ENCODE results near the gene SLC6A3.
A peak's percentile ranks its signal among the peaks of the same experiment; 100 is the strongest.
"Not testable (repeated sequence)": the region's sequence is repeated elsewhere in the genome, so short reads cannot be mapped to it uniquely, and the experiment has no call there.

Gene SLC6A3

DNA sequence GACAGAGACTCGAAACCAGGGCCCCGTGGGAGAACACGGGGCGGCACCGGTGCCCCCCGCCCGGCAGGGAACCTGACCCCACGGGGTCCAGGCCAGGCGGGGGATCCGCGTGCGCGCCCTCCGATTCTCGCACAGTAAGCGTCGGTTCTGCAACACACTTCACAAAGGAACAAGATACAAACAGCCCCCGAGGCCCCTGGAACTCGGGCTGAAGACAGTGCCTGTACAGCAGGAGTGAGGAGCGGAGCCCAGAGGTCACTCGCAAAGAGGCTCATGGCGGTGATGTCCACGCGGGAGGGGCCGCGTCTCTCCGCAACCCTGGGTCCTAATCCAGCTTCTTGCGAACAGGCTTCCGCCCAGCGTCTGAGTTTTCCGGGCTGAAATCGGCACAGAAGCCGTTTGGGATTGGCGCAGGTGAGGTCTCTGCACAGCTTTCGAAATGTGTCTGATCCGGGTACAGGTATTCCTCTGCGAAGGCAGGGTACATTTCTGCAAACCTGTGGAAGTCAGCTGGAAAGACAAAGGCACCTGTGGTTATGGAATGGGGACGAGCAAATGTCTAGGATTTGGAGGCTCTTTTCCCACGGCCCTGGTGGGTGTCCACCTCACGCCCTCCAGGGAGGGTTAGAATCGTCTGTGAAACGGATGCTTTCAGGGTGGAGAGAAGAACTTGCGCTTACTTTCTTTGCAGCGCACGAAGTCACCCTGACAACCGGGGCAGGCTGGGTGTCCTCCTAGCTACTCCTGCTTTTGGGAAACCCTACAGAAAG lies 18.3 kb upstream of the SLC6A3 start:
- no peak for DNase-seq

DNA sequence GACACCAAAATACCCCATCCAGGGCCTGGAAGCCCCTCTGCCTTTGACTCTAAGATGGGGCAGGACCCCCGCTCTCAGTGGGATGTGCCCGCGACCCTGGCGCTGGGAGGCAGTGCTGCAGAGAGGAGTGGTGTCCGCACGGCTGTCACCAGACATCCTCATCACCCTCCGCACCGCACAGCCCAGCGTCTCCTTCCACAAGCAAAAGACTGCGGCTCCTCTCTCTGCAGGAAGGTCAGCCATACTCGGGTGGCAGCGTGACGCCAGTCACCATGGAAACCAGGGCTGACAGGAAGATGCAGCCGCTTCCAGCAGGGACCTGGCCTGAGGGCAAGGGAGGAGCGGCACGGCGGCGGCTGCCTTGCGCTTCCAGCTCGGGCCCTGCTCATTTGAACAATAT lies 17.1 kb upstream of the SLC6A3 start:
- no peak for DNase-seq

DNA sequence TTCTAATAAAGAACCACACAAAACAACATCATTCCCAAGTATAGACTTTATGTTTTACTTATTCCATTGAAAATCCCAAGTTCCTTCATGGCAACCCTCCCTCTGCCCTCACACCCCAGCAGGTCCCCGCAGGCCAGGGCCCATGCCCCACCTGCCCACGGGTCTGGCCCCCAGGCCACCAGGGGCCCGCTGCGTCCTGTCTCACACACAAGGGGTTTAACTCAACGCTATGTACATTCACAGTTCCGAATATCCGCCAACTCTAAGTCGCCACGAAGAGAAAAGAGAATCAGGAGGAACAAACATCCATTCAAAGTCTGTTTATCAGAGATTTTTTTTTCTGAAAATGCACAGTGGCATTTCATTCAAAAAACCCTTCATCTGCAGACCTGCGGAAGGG lies 16.2 kb upstream of the SLC6A3 start:
- DNase-seq = no peak

DNA sequence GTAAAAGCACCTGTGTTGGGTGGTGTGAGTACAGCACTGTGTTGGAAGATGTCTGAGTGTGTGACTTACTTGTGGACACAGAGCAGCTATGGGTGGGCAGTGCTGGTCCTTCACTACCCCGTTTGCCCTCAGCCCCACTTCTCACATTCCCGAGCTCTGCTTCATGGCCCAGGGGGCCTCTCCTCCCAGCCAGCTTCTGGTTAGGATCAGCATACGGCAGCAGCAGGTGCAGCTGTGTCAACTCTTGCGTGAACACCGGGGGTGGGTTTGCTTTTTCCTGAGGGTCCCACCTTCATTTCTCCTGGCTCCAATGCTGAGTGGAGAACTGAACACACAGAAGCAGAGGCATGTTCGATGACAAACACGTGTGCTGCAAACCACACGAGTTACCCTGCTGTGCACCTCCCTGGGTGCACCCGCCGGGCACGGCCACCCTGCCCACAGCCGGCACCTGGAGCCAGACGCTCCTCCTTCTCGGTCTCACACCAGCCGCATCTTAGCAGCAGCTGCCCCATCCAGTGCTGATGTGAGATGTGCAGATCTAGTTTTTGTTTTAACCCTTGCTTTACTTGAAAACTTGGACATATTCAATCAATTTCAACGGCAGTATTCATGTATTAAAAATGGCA lies 14.9 kb upstream of the SLC6A3 start:
- no peak for DNase-seq

DNA sequence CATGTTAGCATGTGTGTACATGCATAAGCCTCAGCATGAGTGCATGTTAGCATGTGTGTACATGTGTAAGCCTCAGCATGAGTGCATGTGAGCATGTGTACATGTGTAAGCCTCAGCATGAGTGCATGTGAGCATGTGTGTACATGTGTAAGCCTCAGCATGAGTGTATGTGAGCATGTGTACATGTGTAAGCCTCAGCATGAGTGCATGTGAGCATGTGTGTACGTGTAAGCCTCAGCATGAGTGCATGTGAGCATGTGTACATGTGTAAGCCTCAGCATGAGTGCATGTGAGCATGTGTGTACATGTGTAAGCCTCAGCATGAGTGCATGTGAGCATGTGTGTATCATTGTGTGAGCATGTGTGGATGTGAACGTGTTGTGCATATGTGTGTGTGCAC lies 14.2 kb upstream of the SLC6A3 start:
- not testable (repeated sequence) for DNase-seq

DNA sequence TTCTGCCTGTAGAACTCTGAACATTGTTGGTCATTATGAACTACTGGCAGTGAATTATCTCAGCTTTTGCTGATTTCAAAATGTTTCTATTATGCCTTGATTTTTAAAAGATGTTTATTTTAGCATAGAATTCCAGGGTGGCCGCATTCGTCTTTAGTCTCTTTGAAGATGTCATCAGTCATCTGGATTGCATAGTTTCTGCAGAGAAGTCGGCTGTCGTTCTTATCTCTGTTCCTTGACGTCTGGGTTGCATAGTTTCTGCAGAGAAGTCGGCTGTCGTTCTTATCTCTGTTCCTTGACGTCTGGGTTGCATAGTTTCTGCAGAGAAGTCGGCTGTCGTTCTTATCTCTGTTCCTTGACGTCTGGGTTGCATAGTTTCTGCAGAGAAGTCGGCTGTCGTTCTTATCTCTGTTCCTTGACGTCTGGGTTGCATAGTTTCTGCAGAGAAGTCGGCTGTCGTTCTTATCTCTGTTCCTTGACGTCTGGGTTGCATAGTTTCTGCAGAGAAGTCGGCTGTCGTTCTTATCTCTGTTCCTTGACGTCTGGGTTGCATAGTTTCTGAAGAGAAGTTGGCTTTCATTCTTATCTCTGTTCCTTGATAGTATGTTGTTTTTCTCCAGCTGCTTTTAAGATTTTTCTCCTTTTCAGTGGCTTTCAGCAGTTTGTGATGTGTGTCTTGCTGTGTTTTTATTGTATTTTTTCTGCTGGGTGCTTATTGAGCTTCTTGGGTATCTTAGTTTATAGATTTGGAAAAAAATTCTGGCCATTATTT lies 11.1 kb upstream of the SLC6A3 start:
- DNase-seq = not testable (repeated sequence)

DNA sequence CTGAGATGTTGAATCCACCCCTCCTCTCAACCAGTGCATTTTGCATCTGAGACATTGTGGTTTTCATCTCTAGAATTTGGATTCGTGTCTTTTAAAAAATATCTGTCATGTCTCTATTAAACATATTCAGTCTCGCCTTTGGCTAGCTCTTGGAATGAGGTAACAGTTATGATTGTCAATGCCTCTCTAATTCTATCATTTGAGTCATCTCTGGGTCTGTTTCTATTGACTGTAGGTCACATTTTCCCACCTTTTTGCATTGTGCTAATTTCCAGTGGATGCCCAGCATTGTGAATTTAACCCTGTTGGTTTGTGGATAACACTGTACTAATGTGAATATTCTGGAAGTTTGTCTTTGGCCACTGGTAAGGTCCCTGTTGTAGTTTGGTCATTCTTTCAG lies 8.4 kb upstream of the SLC6A3 start:
- DNase-seq = no peak

DNA sequence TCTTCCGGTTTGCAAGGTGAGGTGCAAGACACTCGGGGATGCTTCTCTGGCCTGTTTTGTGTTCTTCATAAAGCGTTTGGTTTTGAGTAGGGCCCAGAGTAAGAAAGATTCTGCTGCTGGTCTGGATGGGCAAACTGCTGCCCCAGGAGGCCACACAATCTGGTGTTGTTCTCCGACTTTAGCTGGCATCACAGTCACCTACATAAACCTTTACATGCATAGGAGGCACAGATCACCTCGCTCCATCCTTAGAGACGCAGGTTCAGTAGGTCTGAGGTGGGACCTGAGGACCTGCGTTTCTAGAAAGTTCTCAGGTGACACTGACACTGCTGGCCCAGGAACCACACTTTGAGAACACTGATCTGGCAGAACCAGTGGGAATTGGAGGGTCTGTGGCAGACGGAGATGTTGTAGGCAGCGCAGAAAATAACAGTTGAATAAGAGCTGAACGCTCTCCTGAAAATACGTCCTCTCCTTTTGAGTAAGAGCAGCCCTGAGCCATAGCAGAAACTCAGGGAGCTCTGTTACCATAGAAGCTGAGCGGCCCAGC lies 3.9 kb upstream of the SLC6A3 start:
- no peak for DNase-seq

DNA sequence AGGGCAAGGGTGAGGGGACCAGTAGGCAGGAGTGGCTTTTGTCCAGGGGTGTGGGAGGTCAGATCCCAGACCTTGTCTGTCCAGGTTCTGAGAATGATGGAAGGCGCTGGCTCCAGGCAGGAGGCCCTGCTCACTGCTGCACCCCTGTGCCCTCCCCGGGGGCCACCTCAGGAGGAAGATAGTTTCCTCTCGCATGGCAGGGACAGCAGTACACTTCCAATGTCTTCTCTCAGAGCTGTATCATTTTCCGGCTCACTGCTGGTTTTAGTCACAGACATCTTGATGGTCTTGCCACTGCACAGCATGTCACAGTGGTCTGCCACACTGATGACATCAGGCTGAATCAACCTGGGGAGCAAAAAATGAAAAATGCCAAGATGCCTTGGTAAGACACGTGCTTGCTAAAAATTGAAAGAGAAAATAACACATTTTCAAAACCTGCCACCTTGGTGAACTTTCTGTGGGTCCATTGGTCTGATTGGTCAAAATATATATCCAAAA lies 3.3 kb upstream of the SLC6A3 start:
- DNase-seq = peak in 1 of 2 donors; percentile 16

DNA sequence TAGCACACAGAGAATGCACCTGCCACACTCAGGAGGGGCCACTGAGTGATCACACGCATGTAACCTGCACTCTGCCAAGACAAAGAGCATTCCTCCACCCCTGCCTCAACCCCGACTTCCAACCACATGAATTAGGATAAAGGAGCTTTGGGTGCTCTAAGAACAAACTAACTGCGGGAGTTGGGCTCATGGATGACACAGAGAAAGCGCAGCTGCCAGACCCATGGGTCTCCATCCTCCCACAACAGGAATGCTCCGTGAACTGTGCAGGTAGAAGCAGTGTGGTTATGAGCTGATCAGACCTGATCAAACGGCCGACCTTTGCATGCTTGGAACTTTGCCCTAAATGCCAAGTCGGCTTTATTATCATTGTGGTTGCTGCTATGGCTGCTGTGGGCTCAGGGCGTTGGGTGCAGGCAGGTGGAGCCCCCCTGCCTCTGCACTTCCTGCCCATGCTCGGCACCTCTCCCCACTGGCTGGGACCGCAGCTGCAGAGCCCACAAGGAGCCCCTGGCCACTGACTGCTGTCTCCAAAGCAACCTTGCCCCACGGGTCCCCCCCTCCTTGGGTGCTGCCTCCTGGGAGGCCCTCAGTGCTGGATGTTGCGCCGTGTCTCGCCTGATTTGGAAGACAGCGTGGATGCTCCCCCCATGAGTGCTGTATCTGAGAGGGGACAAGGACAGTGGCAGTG lies 2.6 kb upstream of the SLC6A3 start:
- DNase-seq = peak in 1 of 2 donors; percentile 17

DNA sequence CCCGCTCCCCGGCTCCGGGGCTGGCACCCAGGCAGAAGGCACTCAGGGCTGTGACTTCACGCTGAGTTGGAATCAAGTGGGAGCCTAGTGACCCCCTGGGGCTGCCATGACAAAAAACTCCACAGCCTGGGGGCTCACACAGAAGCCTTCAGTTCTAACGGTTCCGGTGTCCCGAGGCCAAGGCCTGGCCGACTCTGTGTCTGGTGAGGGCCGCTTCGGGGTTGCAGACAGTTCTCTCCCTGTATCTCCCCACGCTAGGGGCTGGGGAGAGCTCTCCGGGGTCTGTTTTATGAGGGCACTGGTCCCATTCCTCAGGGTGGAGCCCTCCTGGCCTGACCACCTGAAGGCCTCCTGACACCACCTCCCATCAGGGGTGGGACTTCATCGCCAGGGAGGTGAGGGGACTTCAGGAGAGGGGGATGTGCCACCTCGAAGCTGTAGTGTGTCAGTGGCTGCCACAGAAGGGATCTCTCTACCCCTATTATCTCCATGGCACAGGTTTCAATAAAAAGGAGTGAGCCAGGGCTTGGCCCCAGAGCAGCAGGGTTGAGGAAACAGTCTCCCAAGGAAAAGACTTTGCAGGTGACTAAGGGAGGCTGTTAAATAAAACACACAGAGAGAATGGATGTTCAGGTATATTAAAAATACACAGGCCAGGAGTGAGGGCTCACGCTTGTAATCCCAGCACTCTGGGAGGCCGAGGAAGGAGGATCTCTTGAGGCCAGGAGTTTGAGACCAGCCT lies 1.5 kb upstream of the SLC6A3 start:
- no peak for DNase-seq

DNA sequence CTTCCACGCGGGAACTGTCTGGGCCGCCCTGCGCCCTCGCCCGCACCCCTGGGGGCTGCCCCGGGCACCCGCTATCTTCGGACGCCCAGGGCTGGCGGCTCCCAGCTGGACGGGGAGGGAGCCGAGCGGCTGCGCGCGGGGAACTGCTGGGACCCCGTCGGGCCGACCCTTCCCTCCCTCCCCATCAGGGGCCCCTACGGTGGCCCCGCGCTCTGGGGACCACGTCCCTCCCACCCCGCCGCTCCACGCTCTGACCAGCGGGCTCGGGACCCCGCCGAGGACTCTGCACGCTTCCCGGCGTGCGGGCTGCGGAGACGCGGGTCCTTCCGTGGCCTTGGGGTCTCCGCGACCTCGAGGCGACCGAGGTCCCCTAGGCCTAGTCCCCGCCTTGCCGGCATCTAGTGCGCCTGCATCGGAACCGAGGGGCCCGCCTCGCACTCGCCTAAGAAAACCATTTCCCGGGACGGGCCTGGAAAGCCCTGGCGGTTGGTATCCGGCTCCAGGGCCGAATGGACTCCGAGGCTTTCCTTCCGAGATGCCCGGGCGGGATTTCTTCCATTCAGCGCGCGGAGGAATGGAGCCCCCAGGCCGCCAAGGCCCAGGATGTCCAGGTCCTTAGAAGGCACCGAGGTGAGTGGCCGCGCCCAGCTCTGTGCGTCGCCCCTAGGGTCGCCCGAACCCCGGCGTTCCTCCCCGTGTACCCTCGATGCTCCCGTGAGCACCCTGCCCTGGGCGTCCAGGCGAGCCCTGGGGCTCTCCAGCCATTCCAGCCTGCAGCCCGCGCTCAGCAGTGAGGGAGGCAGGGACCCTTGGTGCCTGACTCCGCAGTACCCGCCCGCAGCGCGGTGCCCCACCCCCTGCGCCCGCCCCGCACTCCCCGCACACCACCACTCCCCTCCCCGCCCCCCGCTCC lies 705 bp upstream of the SLC6A3 start:
- DNase-seq = no peak

DNA sequence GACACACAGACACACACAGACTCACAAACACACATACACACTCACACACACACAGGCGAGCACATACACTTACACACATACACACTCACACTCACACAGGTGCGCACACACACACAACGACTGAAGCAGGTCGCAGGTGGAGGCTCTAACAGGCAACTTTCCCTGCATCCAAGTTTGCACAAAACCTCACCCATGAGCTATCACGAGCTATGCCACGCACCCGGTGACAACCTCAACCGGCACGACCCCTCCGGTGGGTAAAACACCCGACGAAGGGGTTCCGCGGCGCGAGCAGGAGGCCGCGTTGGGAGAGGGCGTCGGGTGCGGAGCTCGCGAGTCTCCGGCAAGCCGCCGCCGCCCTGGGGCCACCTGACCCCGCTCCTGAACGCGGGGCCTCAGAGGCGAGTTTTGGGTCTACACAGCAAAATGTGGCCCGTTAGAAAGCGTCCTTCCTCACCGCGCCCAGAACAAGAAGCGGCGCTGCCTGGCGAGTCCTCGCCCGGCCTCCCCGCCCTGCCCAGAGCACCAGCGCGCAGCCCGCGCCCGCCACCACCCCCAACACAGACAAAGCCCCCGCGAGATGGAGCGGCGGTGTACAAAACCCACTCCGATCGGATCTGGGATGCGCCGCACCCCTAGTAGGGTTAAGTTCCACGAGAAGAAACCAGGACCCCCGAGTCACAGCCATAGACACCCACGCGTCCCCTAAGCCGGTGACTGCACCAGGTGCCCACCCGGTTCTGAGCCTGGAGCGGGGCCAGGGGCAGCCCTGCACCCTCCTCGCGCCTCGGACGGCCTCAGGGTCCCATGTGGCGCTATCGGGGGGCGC lies 665 bp downstream of the SLC6A3 start:
- no peak for DNase-seq

DNA sequence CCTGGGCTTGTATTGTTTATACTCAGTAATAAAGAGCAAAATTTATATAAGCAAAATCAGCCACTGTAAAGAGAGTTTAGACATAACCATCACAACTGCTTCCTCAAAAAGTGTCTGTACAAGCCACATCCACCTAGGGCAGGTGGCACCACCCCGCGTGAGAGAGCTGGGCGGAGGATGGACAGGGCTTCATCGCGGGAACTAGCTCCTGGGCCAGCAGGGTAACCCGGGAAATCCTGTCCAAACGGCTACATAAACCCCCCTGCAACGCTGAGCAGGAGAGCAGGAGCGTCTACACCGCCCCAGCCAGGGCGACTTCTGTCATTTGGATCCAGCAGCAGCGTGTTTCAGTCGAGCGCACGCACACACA lies 1.3 kb downstream of the SLC6A3 start:
- no peak for DNase-seq

DNA sequence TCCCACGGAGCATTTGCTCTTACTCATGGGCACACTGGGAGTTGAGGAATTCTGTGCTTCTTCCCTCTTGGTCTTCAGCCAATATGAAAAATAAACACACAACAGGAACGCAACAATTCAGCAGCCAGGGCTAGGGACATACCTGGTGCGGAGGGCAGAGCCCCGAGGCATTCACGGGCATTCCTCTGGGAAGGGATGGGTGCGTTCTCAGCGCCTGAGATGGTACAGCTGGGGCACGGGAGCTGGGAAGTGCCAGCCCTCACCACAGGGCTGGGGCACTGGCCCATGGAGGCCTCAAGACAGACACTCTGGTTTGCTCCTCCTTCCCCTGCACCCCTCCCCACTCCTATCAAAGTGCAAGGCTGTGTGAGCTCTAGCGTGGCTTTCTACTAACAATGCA lies 2.1 kb downstream of the SLC6A3 start:
- DNase-seq = no peak

DNA sequence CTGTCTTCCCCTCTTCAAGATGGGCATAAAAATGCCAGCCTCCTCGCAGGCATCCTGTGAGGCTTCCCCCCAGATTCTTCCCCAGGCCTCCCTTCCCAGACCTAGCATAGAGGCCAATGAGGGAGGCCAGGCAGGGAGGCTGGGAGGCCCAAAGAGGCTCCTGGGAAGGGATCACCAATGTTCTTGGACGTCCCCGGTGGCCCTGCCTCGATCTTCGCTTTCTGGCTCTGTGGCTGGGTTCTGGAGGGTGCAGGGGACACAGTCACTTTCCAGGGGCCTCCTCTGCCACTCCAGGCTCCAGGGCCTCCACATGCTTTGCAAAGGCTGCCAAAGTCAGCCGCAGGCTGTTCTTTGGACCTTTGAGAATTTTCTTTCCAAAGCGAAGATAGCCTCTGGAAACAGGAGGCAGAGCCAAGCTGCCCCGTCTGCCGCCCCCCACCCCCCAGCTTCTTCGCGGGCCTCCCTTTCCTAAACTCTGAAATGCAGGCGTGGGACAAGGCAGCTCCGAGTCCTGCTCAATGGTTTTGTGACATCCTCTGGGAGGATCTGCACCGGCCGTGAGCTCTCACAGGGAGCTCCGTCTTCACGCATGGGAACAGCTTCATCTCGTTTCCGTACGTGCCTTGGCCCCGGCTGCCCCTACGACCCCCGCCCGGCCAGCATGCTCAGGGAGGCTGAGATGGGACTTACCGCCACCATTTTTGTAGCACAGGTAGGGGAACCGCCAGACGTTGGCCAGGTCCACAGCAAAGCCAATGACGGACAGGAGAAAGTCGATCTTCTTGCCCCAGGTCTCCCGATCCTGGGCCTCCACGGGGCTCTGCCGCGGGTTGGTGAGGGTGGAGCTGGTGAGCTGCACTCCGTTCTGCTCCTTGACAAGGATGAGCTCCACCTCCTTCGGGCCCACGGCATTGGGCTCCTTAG lies 2.8 kb downstream of the SLC6A3 start:
- no peak for DNase-seq

DNA sequence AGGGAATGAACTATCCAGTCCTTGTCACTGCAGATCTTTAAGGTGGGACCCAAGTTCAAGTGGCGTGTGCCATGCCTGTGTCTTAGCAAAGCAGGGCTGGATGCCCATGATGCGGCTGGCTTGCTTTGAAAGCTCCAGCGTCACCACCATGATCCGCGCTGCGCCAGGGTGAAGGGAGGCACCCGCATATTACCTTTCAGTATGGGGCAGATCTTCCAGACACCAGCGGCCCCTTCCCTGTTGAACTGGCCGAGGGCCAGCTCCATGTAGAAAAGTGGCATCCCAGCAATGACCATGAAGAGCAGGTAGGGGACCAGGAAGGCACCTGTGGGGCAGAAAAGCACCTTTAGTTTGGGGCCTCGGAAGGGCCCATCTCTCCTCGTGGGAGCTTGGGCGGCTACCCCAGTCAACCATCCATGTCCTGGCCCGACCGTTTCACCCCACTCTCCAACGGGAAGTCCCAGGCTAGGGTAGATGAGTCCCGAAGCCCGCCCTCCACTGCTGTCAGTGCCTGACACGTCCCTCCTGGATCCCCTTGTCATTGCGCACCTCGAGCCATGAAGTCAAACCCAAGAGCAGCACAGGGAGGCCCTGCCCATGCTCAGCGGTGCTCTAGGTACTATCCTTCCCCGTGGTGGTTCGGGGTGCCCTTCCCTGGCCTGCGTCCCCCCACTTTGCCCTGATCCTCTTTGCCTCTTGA lies 3.9 kb downstream of the SLC6A3 start:
- DNase-seq = no peak

DNA sequence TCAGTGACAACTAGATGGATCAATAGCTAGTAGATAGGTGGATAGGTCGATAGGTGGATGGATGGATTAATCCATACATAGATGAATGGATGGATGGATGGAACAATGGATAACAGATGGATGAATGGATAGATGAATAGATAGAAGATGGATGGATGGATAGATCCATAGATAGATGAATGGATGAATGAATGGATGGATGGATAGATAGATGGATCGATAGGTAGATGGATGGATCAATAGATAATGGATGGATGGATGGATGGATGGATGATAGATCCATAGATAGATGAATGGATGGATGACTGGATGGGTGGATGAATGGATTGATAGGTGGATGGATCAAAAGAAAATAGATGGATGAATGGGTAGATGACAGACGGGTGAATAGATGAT lies 5.1 kb downstream of the SLC6A3 start:
- no peak for DNase-seq
